Endothelial cell (in vitro differentiated cells): ENCODE data around the gene ATAD2B. TPM values are rescaled to one million over a fixed set of nuclear protein-coding genes. Genes with fewer than 3 reads are reported as not detected.
"Not testable (repeated sequence)": the region's sequence is repeated elsewhere in the genome, so short reads cannot be mapped to it uniquely, and the experiment has no call there.

Source experiments
- DNase-seq: peaks from one replicate; pipeline ENCODE4 v3.0.0; 2021; ENCODE audit warnings: low spot score
- H3K27ac Mint-ChIP-seq: one replicate; pipeline ENCODE4 v1.8.0; 2021; ENCODE audit warnings: mixed read lengths, inconsistent platforms; ENCODE audit not compliant: unreplicated experiment
- H3K27me3 Mint-ChIP-seq: one replicate; pipeline ENCODE4 v1.8.0; 2021; ENCODE audit warnings: mild to moderate bottlenecking, moderate library complexity, mixed read lengths, inconsistent platforms; ENCODE audit not compliant: unreplicated experiment
- H3K36me3 Mint-ChIP-seq: one replicate; pipeline ENCODE4 v1.8.0; 2021; ENCODE audit warnings: mild to moderate bottlenecking, low read depth, mixed read lengths, inconsistent platforms; ENCODE audit not compliant: unreplicated experiment
- H3K4me1 Mint-ChIP-seq: one replicate; pipeline ENCODE4 v1.8.0; 2021; ENCODE audit warnings: mild to moderate bottlenecking, mixed read lengths, inconsistent platforms; ENCODE audit not compliant: unreplicated experiment
- H3K4me3 Mint-ChIP-seq: one replicate; pipeline ENCODE4 v1.8.0; 2021; ENCODE audit warnings: mild to moderate bottlenecking, mixed read lengths, inconsistent platforms; ENCODE audit not compliant: unreplicated experiment
- H3K9me3 Mint-ChIP-seq: one replicate; pipeline ENCODE4 v1.8.0; 2021; ENCODE audit warnings: mixed read lengths, inconsistent platforms; ENCODE audit not compliant: unreplicated experiment
- total RNA-seq: library from RNA; stranded (reverse); fragmentation: NEBNext Ultra II Directional; extraction: Animal tissue kit (Norgen Biotek cat#: 25700); gene quantifications from one replicate; pipeline ENCODE4 v1.2.1, GENCODE V29; 2021; ENCODE audit not compliant: unreplicated experiment
- TF ChIP-seq, protein P1 (sequence below): fragments of 200-600 bp; sonication (generic); IDR thresholded peaks from one replicate; pipeline ENCODE4 v1.5.0; 2021; ENCODE audit warnings: antibody characterized with exemption; ENCODE audit not compliant: unreplicated experiment

Gene ATAD2B
- total RNA-seq, 1 donor from 2014 or later, result 23.6 TPM

DNA sequence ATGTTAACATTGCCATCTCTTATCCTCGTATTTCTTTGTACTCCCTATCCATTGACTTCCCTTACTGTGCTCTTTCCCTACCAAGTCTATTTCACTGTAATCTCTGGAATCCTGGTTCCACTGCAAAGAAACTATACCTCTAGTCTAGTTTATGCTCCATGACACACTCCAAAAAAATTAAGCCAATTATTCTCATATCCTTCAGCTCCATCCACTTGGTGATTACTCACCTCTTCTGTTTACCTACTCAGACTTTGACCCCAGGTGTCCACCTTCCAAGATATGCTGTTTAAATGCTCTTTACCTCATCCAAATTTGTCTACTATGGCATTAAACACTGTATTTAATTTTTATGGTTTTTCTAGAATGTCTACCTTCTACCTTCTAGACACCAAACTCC lies 137.9 kb downstream of the ATAD2B start:
- Mint-ChIP-seq H3K4me1 (no peaks in the 10 kb centered on the region), H3K4me3 (no peak overlapping the region), H3K9me3 (no peaks in the 10 kb centered on the region), H3K36me3 (no peaks in the 10 kb centered on the region), H3K27me3 (no peaks in the 10 kb centered on the region), H3K27ac (no peak overlapping the region)
- no peak for DNase-seq
- TF ChIP-seq, protein P1, sequence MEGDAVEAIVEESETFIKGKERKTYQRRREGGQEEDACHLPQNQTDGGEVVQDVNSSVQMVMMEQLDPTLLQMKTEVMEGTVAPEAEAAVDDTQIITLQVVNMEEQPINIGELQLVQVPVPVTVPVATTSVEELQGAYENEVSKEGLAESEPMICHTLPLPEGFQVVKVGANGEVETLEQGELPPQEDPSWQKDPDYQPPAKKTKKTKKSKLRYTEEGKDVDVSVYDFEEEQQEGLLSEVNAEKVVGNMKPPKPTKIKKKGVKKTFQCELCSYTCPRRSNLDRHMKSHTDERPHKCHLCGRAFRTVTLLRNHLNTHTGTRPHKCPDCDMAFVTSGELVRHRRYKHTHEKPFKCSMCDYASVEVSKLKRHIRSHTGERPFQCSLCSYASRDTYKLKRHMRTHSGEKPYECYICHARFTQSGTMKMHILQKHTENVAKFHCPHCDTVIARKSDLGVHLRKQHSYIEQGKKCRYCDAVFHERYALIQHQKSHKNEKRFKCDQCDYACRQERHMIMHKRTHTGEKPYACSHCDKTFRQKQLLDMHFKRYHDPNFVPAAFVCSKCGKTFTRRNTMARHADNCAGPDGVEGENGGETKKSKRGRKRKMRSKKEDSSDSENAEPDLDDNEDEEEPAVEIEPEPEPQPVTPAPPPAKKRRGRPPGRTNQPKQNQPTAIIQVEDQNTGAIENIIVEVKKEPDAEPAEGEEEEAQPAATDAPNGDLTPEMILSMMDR, result no peak

DNA sequence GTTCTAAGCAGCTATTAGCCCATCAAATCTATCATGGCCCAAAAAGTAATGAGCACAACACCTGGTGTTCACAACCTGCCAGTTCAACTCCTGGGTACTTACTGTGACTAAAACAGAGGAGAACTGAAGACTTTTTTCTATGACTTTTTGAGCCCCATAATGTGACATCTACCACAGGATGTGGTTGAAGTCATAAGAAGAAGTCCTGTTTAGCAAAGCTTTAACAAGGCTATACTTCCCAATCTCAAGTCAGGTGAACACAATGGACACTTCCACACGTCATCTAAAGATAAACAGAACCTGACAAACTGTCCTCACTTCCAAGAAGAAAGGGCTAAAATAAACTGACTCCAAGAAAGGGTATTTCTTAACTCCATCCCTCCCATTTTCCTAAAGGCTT lies 138.8 kb downstream of the ATAD2B start:
- no peaks in the 10 kb centered on the region for H3K27me3 Mint-ChIP-seq
- H3K9me3 Mint-ChIP-seq, result no peaks in the 10 kb centered on the region
- no peak overlapping the region for H3K27ac Mint-ChIP-seq
- no peak for DNase-seq
- TF ChIP-seq, protein P1, result no peak
- H3K4me1 Mint-ChIP-seq, result no peaks in the 10 kb centered on the region
- no peak overlapping the region for H3K4me3 Mint-ChIP-seq
- no peaks in the 10 kb centered on the region for H3K36me3 Mint-ChIP-seq

DNA sequence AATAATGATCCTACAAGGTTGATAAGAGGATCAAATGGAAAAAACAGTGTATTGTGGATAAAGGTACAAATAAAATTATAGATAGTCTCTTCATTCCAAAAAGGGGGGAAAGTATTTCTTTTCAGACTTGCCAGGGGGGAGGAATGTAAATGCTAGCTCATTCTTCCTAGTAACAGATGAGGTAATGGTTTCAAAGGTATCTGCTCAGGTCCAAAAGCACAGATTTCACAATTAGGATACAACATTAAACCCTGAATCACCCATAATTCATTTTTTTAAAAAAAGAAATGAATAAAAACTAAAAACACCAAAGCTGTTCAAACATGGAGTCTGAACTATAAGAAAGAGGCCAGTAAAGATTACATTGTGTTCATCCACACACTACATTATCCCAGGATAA lies 142.0 kb downstream of the ATAD2B start:
- no peaks in the 10 kb centered on the region for H3K4me1 Mint-ChIP-seq
- no peaks in the 10 kb centered on the region for H3K9me3 Mint-ChIP-seq
- no peak overlapping the region for H3K27ac Mint-ChIP-seq
- H3K36me3 Mint-ChIP-seq, result no peaks in the 10 kb centered on the region
- H3K27me3 Mint-ChIP-seq, result no peaks in the 10 kb centered on the region
- TF ChIP-seq, protein P1, result no peak
- no peak overlapping the region for H3K4me3 Mint-ChIP-seq
- DNase-seq, result no peak

DNA sequence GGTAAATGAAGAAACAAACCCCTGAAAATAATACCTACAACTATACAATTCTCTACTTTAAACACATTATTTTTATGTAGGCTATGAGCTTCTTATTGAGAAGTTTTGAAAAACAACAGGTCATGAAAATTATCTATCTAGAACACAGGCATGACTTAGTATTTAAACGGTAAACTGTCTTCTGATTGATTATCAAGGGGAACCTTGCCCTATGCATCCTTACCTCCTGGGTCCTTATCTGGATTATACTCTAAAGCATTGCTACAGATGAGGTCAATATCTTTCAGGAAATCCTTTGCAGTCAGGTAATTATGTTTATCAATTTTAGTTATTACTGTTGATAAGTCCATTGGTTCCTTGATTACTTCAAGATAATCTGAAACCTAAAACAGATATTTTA lies 144.3 kb downstream of the ATAD2B start:
- Mint-ChIP-seq H3K9me3 (no peaks in the 10 kb centered on the region), H3K27ac (no peak overlapping the region), H3K36me3 (no peaks in the 10 kb centered on the region), H3K4me3 (no peak overlapping the region), H3K27me3 (no peaks in the 10 kb centered on the region), H3K4me1 (no peaks in the 10 kb centered on the region)
- DNase-seq, result no peak
- TF ChIP-seq, protein P1, result no peak

DNA sequence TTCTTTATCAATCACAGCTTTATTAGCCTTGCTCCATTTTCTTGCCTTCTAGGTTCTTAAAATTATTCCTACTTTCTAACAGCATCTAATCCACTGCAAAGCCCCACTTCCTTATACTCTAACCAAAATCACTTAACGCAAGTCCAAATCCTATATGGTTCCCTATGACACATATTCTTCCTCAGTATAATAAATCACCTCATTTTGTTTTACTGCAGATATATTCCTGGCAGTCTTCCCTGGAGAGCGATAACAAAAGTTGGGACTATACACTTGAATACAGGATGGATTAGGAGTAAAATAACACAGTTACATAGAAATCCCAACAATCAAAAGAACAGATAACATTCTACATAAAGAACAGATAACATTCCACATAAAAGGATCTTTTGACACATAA lies 144.8 kb downstream of the ATAD2B start:
- no peaks in the 10 kb centered on the region for H3K27me3 Mint-ChIP-seq
- TF ChIP-seq, protein P1, result no peak
- H3K4me1 Mint-ChIP-seq, result no peaks in the 10 kb centered on the region
- no peak for DNase-seq
- no peak overlapping the region for H3K4me3 Mint-ChIP-seq
- H3K27ac Mint-ChIP-seq, result no peak overlapping the region
- no peaks in the 10 kb centered on the region for H3K9me3 Mint-ChIP-seq
- H3K36me3 Mint-ChIP-seq, result no peaks in the 10 kb centered on the region

DNA sequence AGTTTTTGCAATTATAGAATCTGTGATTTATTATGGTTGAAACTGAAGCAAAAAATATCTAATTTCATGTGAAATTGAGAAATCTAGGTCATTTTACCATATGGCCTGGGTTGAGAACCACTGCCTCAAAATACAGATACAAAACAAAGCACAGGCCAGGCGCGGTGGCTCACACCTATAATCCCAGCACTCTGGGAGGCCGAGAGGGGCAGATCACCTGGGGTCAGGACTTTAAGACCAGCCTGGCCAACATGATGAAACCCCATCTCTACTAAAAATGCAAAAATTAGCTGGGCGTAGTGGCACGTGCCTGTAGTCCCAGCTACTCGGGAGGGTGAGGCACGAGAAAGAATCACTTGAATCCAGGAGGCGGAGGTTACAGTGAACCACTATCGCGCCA lies 146.5 kb downstream of the ATAD2B start:
- not testable (repeated sequence) for DNase-seq, H3K4me3 Mint-ChIP-seq, H3K36me3 Mint-ChIP-seq, H3K27me3 Mint-ChIP-seq, H3K4me1 Mint-ChIP-seq, H3K27ac Mint-ChIP-seq, H3K9me3 Mint-ChIP-seq
